Muscle of back (tissue), 11 donors: ENCODE results near the gene FSTL4. TPM values are rescaled to one million over a fixed set of nuclear protein-coding genes. Genes with fewer than 3 reads are reported as not detected.
"Not testable (repeated sequence)": the region's sequence is repeated elsewhere in the genome, so short reads cannot be mapped to it uniquely, and the experiment has no call there.

Source experiments
- DNase-seq, 3 donors: peaks; one replicate each; pipeline versions ENCODE4 v3.0.0 to v3.0.0-alpha.2; 2013
- polyA plus RNA-seq, 10 donors: library from polyadenylated mRNA; unstranded; fragments of 120-200 nt; gene quantifications; one replicate each; pipeline ENCODE4 v1.2.1, GENCODE V29; 2013; ENCODE audit not compliant: insufficient read length in 10 of 10

FSTL4 gene
- polyA plus RNA-seq, 10 donors = 0.76 to 3.9 (median 2.0) TPM

- DNase-seq = no peak
These were observed 382.2 kb downstream of the FSTL4 start for GRCh38 chr5:133229931-133230664.

- DNase-seq = no peak
These were observed 384.0 kb downstream of the FSTL4 start for GRCh38 chr5:133228316-133228715.

GRCh38 chr5:133227897-133228296 is 384.4 kb downstream of the FSTL4 start:
- DNase-seq = no peak

GRCh38 chr5:133227082-133227481 is 385.3 kb downstream of the FSTL4 start:
- DNase-seq = no peak

GRCh38 chr5:133226186-133226585 is 386.2 kb downstream of the FSTL4 start:
- no peak for DNase-seq

GRCh38 chr5:133225671-133226152 is 386.6 kb downstream of the FSTL4 start:
- no peak for DNase-seq

- peak in 1 of 3 donors; percentile 20 for DNase-seq
These were observed 389.4 kb downstream of the FSTL4 start for GRCh38 chr5:133222979-133223378.

- DNase-seq = no peak
These were observed 389.8 kb downstream of the FSTL4 start for GRCh38 chr5:133222521-133222920.

GRCh38 chr5:133222040-133222439 is 390.3 kb downstream of the FSTL4 start:
- DNase-seq = no peak

- no peak for DNase-seq
These were observed 391.3 kb downstream of the FSTL4 start for GRCh38 chr5:133220851-133221674.

GRCh38 chr5:133219296-133219695 is 393.0 kb downstream of the FSTL4 start:
- DNase-seq = no peak

GRCh38 chr5:133216138-133216537 is 396.2 kb downstream of the FSTL4 start:
- DNase-seq = not testable (repeated sequence)

- no peak for DNase-seq
These were observed 398.1 kb downstream of the FSTL4 start for GRCh38 chr5:133214153-133214820.

- DNase-seq = no peak
These were observed 406.7 kb downstream of the FSTL4 start for GRCh38 chr5:133205649-133206048.

GRCh38 chr5:133205204-133205603 is 407.1 kb downstream of the FSTL4 start:
- DNase-seq = no peak

GRCh38 chr5:133203317-133204305 is 408.7 kb downstream of the FSTL4 start:
- no peak for DNase-seq

- no peak for DNase-seq
These were observed 410.2 kb downstream of the FSTL4 start for GRCh38 chr5:133202066-133202665.

GRCh38 chr5:133201310-133201709 is 411.0 kb downstream of the FSTL4 start:
- DNase-seq = no peak

GRCh38 chr5:133200256-133200655 is 412.1 kb downstream of the FSTL4 start:
- DNase-seq = no peak

GRCh38 chr5:133199417-133200178 is 412.7 kb downstream of the FSTL4 start:
- no peak for DNase-seq
